Upper lobe of left lung (tissue), 4 donors: ENCODE data around the gene MX1.

Source experiments
- EP300 ChIP-seq, 4 donors: sonication (generic); formaldehyde crosslinking; IDR thresholded peaks; one replicate each; pipeline ENCODE4 v1.5.1; 2017; ENCODE audit warnings: antibody characterized with exemption in 4 of 4, control low read depth in 2 of 4
- TF ChIP-seq, protein P1 (sequence below), 6 experiments: fragments of 450-650 bp in 4 of 6; fragments of 200-600 bp in 2 of 6; sonication (generic) in 2 of 6; IDR thresholded peaks; one replicate each; pipeline ENCODE4 v1.5.1; 2016 to 2019; ENCODE audit warnings: antibody characterized with exemption in 6 of 6

DNA sequence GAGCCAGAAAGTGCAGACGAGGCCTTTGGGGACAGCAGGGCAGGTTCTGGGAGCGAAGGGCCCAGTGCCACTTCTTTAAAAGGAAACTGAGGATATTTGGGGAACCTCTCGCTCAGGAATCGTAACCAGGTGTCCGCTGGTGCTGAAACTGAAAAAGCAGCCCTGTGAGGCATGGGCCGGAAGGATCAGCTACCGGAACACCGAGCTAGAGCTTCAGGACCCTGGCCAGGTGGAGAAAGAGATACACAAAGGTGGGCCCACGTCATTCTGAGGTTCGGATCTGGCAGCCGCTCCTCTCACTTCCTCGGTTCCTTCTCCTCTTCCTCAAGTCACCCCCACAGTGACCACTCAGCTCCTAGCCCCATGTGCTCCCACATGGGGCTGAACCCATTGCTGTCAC, 46.1 kb upstream of the MX1 start:
- no peak for TF ChIP-seq EP300 (IDR thresholded peaks at IDR 0.05)
- TF ChIP-seq, protein P1, sequence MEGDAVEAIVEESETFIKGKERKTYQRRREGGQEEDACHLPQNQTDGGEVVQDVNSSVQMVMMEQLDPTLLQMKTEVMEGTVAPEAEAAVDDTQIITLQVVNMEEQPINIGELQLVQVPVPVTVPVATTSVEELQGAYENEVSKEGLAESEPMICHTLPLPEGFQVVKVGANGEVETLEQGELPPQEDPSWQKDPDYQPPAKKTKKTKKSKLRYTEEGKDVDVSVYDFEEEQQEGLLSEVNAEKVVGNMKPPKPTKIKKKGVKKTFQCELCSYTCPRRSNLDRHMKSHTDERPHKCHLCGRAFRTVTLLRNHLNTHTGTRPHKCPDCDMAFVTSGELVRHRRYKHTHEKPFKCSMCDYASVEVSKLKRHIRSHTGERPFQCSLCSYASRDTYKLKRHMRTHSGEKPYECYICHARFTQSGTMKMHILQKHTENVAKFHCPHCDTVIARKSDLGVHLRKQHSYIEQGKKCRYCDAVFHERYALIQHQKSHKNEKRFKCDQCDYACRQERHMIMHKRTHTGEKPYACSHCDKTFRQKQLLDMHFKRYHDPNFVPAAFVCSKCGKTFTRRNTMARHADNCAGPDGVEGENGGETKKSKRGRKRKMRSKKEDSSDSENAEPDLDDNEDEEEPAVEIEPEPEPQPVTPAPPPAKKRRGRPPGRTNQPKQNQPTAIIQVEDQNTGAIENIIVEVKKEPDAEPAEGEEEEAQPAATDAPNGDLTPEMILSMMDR (IDR thresholded peaks at IDR 0.05) = no peak
